ENCODE data around the gene REM1.

DNA sequence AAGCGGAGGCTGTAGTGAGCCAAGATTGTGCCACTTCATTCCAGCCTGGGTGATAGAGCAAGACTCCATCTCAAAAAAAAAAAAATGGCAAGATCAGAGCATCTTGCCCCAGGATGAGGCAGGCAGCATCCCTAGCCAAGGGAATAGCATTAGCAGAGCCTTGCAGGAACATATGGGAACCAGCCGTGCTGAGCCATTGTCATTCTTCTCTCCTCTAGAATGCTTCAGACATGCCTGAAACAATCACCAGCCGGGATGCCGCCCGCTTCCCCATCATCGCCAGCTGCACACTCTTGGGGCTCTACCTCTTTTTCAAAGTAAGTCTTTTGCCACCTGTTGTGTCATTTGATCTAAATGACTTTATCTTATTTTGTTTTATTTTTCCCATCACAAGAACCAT, 52.2 kb downstream of the REM1 start:
- TF ChIP-seq CTCF (IDR thresholded peaks at IDR 0.05) (no peak), POLR2A (IDR thresholded peaks at IDR 0.05) (no peak), POLR2AphosphoS5 (IDR thresholded peaks at IDR 0.05) (no peak)

Data from suprapubic skin (tissue), 4 donors.